GM21390 (cell line): ENCODE measurements around the gene USE1.
A peak's percentile ranks its signal among the peaks of the same experiment; 100 is the strongest.
"Not testable (repeated sequence)": the region's sequence is repeated elsewhere in the genome, so short reads cannot be mapped to it uniquely, and the experiment has no call there.

Experiments used
- ATAC-seq: cut with Tn5 transposase; IDR thresholded peaks from one replicate; pipeline ENCODE4 v1.9.1; 2021; ENCODE audit not compliant: unreplicated experiment

USE1 gene, protein sequence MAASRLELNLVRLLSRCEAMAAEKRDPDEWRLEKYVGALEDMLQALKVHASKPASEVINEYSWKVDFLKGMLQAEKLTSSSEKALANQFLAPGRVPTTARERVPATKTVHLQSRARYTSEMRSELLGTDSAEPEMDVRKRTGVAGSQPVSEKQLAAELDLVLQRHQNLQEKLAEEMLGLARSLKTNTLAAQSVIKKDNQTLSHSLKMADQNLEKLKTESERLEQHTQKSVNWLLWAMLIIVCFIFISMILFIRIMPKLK

DNA sequence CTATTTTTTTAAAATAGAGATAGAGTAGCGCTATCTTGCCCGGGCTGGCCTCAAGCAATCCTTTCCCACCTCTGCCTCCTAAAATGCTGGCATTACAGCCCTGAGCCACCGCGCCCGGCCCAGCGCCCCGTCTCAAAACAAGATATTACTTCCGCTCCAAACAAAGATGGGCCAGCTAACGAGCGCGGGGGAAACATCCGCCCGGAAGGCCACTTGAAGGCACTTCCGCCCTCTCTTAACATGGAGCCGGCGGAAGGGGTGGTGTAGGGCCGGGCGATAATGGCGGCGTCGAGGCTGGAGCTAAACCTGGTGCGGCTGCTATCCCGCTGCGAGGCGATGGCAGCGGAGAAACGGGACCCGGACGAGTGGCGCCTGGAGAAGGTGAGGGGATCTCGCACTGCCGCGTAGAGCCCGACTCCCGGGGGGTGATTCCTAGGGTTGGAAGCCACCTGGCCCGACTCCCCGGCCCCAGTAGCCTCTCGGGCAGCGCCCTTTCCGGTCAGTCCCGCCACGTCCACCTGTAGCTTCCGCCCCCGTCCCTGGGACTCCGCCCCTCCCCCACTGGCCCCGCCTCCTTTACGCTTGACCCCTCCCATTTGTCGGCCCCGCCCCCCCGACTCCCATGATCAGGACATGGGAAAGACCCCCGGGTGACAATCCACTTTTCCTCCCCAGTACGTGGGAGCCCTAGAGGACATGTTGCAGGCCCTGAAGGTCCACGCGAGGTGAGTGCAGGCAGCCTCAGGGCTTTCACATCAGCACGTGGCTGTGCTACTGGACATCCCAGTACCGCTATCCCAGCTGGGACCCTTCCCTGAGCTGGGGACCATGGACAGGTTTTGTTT, at the start of gene USE1:
Gene USE1 (plus strand): TSS at position 231 of the 845 bp plus-strand sequence. CDS start 49 bp downstream, at position 280.
- peak; percentile 77 for ATAC-seq

DNA sequence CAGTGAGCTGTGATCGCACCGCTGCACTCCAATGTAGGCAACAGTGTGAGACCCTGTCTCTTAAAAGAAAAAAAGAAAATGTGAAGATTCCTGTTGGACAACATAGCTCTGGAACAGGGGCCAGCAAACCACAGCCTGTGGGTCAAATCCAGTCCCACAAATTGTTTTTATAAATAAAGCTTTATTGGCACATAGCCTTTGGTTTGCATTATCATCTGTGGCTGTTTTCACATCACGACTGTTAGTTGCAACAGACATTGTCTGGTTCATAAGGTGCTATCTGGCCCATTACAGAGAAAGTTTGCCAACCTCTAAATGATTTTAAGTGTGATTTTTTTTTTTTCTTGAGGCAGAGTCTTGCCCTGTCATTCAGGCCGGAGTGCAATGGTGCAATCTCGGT, 49.4 kb upstream of the USE1 start:
- ATAC-seq = no peak

DNA sequence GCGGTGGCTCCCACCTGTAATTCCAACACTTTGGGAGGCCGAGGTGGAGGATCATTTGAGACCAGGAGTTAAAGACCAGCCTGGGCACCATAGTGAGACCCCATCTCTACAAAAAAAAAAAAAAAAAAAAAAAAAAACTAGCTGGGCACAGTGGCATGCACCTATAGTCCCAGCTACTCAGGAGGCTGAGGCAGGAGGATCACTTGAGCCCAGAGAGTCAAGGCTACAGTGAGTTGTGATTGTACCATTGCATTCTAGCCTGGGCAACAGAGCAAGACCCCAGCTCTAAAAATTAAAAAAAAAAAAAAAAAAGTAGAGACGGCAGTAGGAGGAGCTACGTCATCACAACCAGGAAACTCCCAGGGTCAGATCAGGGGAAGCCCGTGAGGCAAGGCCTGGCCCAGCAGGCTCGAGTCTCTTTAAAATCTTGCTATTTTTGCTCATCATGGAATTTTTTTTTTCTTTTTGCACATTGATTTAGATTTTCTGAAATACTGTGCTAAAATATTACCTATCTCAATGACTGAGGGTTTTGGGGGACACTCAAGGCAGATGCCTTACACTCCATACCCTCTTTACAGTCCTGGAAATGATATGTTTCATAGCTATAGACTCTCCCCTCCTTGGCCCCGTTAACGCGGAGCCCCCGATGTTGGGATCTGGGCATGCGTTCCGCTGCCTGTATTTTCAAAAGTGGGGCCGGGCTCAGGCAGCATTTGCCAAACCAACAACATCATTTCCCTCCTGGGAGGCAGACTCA, 44.4 kb upstream of the USE1 start:
- no peak for ATAC-seq

DNA sequence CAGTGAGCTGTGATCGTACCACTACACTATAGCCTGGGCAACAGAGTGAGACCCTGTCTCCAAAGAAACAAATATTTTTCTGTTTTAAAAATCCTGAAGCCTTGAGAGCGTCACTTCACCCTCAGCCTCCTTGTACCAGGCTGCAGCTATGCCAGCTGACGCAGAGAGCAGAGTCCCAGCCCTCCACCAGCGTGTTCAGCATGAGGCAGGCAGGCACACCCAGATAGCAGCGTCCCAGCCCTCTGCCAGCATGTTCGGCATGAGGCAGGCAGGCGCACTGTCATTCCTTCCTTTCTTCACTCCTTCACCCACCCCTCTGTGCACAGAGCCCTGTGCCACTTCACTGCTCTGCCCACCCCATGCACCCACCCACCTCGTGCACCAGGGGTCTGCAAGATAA, 43.3 kb upstream of the USE1 start:
- ATAC-seq = no peak

DNA sequence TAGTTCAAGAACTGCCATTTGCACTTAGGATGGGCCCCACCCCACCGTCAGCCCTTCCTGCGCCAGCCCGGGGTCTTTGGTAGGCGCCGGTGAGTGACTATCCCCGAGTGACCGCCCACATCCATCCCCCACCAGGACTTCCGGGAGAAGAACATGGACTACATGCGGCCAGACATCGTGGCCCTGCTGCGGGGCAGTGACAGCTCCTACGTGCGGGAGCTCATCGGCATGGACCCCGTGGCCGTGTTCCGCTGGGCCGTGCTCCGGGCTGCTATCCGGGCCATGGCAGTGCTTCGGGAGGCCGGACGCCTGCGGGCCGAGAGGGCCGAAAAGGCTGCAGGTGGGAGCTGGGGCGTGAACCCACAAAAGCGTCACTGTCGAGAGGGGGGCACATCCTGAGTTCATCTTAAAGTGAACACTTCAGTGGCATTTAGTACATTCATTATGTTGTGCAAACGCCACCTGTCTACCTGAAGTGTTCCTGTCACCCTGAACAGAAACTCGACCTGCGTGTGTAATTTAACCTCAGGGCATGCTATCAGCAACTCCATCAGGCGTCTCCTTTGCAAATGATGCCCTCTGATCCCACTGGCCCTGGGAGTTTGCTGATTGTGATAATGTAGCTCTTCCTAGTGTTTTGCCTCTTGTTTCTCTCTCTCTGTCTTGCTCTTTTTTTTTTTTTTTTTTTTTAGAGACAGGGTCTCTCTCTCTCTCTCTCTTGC, 42.4 kb upstream of the USE1 start:
- no peak for ATAC-seq

DNA sequence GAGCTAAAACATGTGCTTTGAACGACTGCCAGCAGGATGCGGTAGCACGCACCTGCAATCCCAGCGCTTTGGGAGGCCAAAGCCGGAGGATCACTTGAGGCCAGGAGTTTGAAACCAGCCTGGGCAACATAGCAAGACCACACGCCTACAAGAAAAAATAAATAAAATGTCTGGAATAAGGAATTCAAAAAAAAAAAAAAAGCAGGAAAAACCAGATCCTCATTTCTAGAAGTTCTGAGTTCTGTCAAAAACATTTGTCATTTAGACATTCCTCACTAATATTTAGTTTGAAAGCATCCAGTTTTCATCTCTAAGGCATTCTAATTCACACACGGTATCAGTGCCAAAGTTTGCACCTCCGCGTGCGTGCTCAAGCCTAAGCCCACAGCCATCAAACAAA, 36.9 kb upstream of the USE1 start:
- ATAC-seq = no peak

DNA sequence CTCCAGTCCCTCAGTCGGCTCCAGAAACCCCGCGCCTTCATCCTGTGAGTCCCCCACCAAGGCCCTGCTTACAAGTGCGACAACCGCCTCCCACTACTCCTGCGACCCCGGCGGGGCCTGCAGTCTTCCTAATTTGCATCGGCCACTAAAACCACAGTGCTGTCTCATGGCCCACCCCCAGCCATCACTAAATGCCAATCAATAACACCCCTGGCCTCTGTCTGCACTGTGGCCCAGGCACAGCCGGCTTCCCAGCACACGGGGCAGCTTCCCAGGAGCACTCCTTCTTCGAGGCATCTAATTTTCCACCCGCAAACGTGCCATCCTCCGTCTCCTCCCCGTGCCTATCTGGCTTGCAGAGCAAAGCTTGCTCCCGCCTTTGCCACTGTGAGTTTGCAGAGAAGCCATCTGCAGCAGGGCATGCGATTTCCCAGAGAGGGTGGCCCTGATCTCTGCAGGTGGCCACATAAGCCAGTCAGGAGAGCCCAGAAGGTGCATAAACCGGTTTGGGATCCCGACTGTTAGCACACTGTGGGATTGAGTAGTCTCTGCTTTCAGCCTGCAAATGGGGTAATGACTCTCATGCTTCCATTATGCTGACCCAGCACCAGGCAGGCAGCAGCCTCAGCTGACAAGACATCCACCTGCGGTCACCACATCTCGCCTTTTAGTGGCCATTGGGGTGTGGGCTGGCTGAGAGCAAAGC, 34.0 kb upstream of the USE1 start:
- ATAC-seq = no peak

DNA sequence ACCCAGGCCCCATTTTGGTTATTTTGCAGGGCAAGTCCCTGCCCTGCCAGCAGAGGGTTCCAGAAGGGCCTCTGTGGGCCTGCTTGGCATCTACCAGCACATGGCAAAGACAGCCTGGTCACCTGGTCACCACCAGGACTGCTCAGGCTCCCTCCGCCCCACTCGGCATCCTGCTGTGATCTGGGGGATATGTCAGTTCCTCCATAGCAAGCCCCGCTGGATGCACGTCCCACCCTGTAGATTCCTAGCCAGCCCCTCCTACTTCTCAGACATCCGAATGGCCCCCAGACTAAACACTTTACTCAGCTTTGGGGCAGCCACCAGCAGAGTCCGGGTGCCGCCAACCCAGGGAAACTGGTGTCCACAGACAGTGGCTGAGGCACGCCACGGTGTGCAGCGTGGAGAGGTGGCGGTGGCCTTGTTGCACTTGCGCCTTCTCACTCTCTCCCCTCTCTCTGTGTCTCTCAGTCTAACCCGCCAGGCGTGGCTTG, 31.8 kb upstream of the USE1 start:
- ATAC-seq = no peak

DNA sequence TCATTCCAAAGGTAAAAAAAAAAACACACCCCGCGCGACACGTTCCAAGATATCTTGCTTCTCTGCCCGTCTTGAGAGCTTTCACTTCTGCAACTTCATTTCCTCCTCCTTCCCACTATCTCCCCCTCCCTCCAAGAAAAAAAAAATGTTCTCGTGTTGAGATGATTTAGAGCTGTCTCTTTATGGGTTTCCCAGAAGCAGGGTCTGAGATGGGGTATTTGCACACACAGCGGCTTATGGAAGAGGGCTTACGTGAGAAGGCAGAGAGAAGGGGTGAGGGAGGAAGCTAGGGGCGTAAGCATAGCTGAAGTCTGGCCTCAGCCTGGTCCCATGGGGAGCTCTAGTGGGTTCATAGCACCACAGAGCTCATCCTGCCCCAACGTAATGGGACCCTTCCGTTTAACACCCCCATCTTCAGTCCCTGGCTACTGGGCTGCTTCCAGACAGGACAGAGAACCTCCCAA, 31.3 kb upstream of the USE1 start:
- ATAC-seq = no peak

DNA sequence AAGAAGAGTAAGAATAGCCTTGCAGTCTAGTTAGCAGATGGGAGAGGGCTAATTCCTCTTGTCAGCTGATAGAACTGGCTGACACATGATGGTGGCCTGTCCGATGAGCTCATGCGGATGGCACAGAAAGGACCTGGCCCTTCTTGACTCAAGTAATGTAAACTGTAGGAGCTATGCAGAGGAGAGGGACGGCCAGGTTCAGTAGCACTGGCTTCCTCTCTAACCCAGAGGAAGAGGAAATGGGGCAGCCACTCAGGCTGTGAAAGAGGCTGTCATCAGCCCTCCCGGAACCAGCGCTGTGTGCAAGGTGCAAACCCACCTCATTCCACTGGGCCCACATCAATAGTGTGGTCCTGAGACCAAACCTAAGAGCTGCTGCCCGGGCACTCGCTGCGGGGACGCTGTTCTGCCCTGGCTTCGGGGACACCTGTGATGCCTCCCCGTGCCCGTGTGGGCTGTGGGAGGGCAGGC, 30.8 kb upstream of the USE1 start:
- ATAC-seq = no peak

DNA sequence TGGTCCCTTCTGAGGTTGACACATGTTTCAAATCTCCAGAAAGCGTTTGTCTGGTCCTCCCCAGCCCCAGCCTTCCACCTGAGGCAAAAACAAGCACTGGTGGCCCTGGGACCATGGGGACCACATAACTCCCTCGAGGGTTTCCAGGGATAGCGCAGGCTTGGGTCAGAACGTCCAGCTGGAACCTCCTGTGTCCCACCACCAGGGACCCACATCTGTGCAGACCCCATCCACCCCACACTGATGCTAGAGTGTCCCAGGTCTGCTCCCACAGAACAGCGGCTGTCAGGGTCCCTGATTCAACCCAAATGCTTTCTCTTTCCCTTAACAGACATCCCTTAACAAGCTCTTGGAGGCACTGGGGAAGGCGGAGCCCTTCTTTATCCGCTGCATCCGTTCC, 29.6 kb upstream of the USE1 start:
- no peak for ATAC-seq

DNA sequence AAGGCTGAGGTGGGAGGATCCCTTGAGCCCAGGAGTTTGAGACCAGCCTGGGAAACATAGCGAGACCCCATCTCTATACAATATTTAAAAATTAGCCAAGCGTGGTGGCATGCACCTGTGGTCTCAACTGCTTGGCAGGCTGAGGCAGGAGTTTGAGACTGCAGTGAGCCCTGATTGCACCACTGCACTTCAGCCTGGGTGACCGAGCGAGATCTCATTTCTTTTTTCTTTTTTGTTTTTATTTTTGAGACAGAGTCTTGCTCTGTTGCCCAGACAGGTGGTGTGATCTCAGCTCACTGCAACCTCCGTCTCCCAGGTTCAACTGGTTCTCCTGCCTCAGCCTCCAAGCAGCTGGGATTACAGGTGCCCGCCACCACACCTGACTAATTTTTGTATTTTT, 23.4 kb upstream of the USE1 start:
- not testable (repeated sequence) for ATAC-seq

DNA sequence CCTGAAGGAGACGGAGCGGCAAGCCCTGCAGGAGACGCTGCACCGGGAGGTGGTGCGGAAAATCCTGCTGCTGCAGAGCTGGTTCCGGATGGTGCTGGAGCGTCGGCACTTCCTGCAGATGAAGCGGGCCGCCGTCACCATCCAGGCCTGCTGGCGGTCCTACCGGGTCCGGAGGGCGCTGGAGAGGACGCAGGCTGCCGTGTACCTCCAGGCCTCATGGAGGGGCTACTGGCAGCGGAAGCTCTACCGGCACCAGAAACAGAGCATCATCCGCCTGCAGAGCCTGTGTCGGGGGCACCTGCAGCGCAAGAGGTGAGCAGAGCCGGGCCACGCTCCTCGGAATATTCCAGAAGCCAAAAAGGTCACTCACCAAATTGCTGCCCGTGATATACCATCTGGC, 22.4 kb upstream of the USE1 start:
- ATAC-seq = no peak

DNA sequence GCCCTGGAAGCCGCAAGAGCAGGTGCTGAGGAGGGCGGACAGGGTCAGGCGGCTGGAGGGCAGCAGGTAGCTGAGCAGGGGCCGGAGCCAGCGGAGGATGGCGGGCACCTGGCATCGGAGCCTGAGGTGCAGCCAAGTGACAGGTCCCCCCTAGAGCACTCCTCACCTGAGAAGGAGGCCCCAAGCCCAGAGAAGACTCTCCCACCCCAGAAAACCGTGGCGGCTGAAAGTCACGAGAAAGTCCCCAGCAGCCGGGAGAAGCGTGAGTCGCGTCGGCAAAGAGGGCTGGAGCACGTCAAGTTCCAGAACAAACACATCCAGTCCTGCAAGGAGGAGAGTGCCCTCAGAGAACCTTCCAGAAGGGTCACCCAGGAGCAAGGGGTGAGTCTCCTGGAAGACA, 20.5 kb upstream of the USE1 start:
- no peak for ATAC-seq

DNA sequence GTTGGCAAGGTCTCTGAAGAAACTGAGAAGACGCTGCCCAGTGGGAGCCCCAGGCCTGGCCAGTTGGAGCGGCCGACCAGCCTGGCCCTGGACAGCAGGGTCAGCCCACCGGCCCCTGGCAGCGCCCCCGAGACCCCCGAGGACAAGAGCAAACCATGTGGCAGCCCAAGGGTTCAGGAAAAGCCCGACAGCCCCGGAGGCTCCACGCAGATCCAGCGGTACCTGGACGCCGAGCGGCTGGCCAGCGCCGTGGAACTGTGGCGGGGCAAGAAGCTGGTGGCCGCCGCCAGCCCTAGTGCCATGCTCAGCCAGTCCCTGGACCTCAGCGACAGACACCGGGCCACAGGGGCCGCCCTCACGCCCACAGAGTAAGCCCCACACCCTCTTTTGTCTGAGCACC, 20.1 kb upstream of the USE1 start:
- ATAC-seq = no peak

DNA sequence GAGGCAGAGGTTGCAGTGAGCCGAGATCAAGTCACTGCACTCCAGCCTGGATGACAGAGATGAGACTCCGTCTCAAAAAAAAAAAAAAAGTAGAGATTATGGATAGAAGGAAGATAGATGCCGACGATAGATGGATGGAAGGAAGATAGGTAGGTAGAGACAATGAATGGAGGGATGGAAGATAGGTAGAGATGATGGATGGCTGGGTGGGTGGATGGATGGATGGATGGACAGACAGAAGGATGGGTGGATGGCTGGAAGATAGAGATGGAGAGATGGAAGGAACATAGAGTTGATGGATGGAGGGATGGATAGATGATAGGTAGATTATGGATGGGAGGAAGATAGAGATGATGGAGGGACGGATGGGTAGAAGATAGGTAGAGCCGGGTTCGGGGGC, 18.5 kb upstream of the USE1 start:
- no peak for ATAC-seq

DNA sequence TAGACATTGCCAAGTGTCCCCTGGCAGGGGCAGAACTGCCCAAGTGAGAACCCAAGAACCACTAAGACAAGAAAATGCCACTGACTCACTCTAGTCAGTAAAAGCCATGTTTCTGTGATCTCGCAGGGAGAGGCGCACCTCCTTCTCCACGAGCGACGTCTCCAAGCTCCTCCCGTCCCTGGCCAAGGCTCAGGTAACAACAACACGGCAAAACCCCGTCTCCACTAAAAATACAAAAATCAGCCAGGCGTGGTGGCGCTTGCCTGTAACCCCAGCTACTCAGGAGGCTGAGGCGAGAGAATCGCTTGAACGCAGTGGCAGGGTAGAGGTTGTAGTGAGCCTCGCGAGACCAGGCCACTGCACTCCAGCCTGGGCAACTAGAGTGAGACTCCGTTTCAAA, 17.5 kb upstream of the USE1 start:
- ATAC-seq = no peak

DNA sequence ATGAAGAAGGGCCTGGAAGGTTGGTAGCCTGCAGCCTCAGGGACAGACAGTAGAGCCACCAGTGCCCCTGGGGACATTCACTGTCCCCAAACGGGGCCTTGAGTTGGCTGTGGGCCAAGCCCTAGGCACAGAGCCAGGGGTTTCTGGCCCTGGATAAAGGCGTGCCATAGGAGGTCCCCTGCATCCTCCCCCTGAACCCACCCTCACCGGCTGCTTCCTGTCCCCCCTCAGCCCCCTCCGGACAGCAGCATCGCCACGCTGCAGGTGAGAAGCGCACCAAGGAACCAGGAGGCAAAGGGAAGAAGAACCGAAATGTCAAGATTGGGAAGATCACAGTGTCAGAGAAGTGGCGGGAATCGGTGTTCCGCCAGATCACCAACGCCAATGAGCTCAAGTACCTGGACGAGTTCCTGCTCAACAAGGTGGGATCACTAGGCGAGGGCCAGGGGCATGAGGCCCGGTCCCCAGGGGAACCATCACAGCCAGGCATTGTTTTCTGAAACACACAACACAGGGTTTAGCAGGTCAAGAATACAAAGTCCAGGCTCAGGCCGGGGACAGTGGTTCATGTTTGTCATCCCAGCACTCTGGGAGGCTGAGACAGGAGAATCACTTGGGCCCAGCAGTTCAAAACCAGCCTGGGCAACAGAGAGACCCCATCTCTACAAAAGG, 14.6 kb upstream of the USE1 start:
- no peak for ATAC-seq

DNA sequence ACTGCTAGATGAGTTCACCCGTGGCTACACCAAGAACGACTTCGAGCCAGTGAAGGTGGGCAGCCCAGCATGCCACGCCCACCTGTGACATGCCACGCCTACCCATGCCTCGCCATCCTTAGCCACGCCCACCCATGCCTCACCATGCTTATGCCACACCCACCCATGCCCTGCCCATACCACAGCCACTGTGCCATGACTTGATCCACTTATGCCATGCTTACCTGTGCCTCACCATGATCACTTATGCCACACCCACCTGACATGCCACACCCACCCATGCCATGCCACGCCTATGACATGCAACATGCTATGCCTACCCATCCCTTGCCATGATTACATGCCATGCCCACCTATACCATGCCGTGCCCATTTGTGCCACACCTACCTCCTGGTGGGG, 12.9 kb upstream of the USE1 start:
- no peak for ATAC-seq

DNA sequence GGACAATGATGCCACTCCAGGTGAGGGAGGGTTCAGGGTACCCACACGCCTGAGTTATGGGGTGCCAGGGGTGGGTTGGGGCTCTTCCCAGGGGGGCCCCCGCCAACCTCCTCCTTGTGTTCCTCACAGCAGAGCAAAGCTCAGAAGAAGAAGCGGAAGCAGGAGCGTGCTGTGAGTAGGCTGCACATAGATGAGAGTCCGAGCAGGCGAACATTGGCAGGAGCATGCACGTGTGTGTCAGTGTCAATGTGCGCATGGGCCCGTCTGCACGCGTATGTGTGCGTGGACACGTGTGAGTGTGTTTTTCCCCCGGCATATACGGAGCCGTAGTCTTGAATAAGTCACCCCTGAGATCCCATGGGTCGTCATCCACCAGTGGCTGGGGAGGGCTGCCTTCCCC, 12.4 kb upstream of the USE1 start:
- no peak for ATAC-seq
